Heart right ventricle (tissue), 16 donors: ENCODE measurements around the gene ARRB1. TPM values are rescaled to one million over a fixed set of nuclear protein-coding genes. Genes with fewer than 3 reads are reported as not detected.

Source experiments
- ATAC-seq, 8 donors: fragments of 200-7000 bp; cut with Tn5 transposase; one replicate each; pipeline ENCODE4 v1.9.1; 2020; ENCODE audit warnings: mild to moderate bottlenecking in 8 of 8, moderate library complexity in 8 of 8, moderate number of reproducible peaks in 1 of 8
- DNase-seq, 2 donors: peaks; one replicate each; pipeline ENCODE4 v3.0.0-alpha.2; 2020
- H3K27ac ChIP-seq, 10 donors: fragments of 200-600 bp; sonication (generic) in 2 of 10; one replicate each; pipeline versions ENCODE4 v1.5.0 to v1.8.0; 2020 to 2022; ENCODE audit warnings: mild to moderate bottlenecking in 3 of 10
- H3K27me3 ChIP-seq, 7 donors: fragments of 200-600 bp; one replicate each; pipeline ENCODE4 v1.8.0; 2021 to 2022; ENCODE audit warnings: mild to moderate bottlenecking in 2 of 7
- H3K36me3 ChIP-seq, 9 donors: fragments of 200-600 bp; sonication (generic) in 1 of 9; one replicate each; pipeline versions ENCODE4 v1.5.0 to v1.8.0; 2020 to 2022; ENCODE audit warnings: mild to moderate bottlenecking in 2 of 9
- H3K4me1 ChIP-seq, 9 donors: fragments of 200-600 bp; sonication (generic) in 1 of 9; one replicate each; pipeline versions ENCODE4 v1.5.0 to v1.8.0; 2020 to 2022; ENCODE audit warnings: mild to moderate bottlenecking in 4 of 9
- H3K4me3 ChIP-seq, 10 donors: fragments of 200-600 bp; sonication (generic) in 2 of 10; one replicate each; pipeline versions ENCODE4 v1.5.0 to v1.8.0; 2020 to 2022; ENCODE audit warnings: mild to moderate bottlenecking in 7 of 10, moderate library complexity in 2 of 10
- H3K9me3 ChIP-seq, 11 donors: fragments of 200-600 bp in 10 of 11; sonication (generic) in 2 of 11; one replicate each; pipeline versions ENCODE4 v1.5.0 to v1.8.0; 2013 to 2022; ENCODE audit warnings: mild to moderate bottlenecking in 2 of 11, control low read depth in 1 of 11, moderate library complexity in 1 of 11
- CTCF ChIP-seq, 9 donors: fragments of 200-600 bp; sonication (generic) in 2 of 9; IDR thresholded peaks; one replicate each; pipeline versions ENCODE4 v1.5.0 to v1.8.0; 2021 to 2022; ENCODE audit warnings: antibody characterized with exemption in 9 of 9, mild to moderate bottlenecking in 5 of 9, moderate library complexity in 1 of 9
- WGBS, 2 donors: extraction: QIAGEN DNeasy Blood & Tissue Kit; methylation state at CpG; one replicate each; pipeline ENCODE4 v1.1.7; 2013; ENCODE audit warnings: inconsistent platforms in 1 of 2; 5-methylcytosine and 5-hydroxymethylcytosine counted together
- intact Hi-C, 10 donors: fragments of 100-400 bp; cut with DNase I; formaldehyde crosslinking; loops; one replicate each; pipeline versions ENCODE4 v1.11.1 to v1.14.2; 2022
- polyA plus RNA-seq, 2 donors: library from polyadenylated mRNA; stranded (reverse); fragments of 200-250 nt; gene quantifications; one replicate each; pipeline ENCODE4 v1.2.3, GENCODE V29; 2013
- total RNA-seq, 10 donors: library from RNA; stranded (reverse); fragmentation: NEBNext Ultra II Directional in 3 of 10; extraction: Animal tissue kit (Norgen Biotek cat#: 25700) in 3 of 10; gene quantifications; one replicate each; pipeline versions ENCODE4 v1.2.1 to v1.2.4, GENCODE V29; 2021 to 2023
- donor health status: Arrhythmogenic right ventricular cardiomyopathy.
- donor health status: ischemic (EF 13 %, LVEDD 7.1; RV severe dilation, severe dysfunction).
- donor health status: healthy with polysubstance abuse.
- donor health status: DM: no; HTN: yes; CAD: no.
- donor health status: DM: no; HTN: no; CAD: no.
- donor health status: ischemic (EF 25% LVEDD 6.9; RV normal size, moderate dysfunction).
- donor health status: ischemic (EF 25% LVEDD 5.7; RV mildly dilated, moderate dysfunction).
- donor health status: healthy.
- donor health status: DM: yes; HTN: yes; CAD: no.
- donor health status: Ischemic cardiomyopathy.
- donor health status: ischemic (EF 35%, LVEDD 5.7; RV mildly dilated, moderate dysfunction).
- donor health status: nonischemic (EF 11% LVEDD 7.7; RV severe dilation, severe dysfunction).
- donor health status: DM: yes; HTN: yes; CAD: no.
- donor health status: PGD.
- donor health status: ischemic (EF 29% LVEDD 5.4; RV normal size, mild dysfunction).
- donor health status: nonischemic (EF 23%, LVEDD 6.1; RV moderate dilation, normal function).

The ARRB1 gene
- total and polyA plus RNA-seq, 12 donors: 8.1 to 33.9 (median 19.9) TPM

GRCh38 chr11:75283391-75283931, 68.0 kb downstream of the ARRB1 start:
- intact Hi-C loops: loop anchor here in 5 of 10 donors (5.0 to 10.0 kb wide), 3 partner anchors 44 to 251 kb away; partner anchors contain the start of gene GDPD5 (in 1 of the 5)
- WGBS, 2 donors: 84 to 85% methylated on average over 16 of the region's 16 CpGs
- ATAC-seq (no peak), DNase-seq (no peak)
- Histone ChIP-seq H3K36me3 (peaks cover 0 to 97% (median 22%) of the 10 kb centered on the region in 9 donors), H3K27me3 (no peaks in the 10 kb centered on the region), H3K4me1 (peaks cover 0 to 32% (median 17%) of the 10 kb centered on the region in 9 donors), H3K27ac (no peak overlapping the region), H3K4me3 (no peak overlapping the region), H3K9me3 (no peaks in the 10 kb centered on the region)
- no peak for TF ChIP-seq CTCF (IDR thresholded peaks at IDR 0.05)

- Histone ChIP-seq H3K36me3 (peaks cover 0 to 99% (median 26%) of the 10 kb centered on the region in 9 donors), H3K9me3 (no peaks in the 10 kb centered on the region), H3K27ac (peak overlapping the region in 5 of 10 donors; percentile 1 to 58 (median 35)), H3K27me3 (no peaks in the 10 kb centered on the region), H3K4me1 (peaks cover 0 to 25% (median 17%) of the 10 kb centered on the region in 9 donors), H3K4me3 (no peak overlapping the region)
- TF ChIP-seq CTCF (IDR thresholded peaks at IDR 0.05): no peak
- 86 to 90% methylated on average over 10 of the region's 10 CpGs for WGBS, 2 donors
- ATAC-seq (no peak), DNase-seq (no peak)
- intact Hi-C loops: loop anchor here in 8 of 10 donors (2.0 to 10.0 kb wide), 6 partner anchors 46 to 253 kb away; partner anchors contain the start of gene GDPD5 (in 1 of the 8)
Measured at GRCh38 chr11:75281469-75282095, 69.9 kb downstream of the ARRB1 start.

- Histone ChIP-seq H3K9me3 (no peaks in the 10 kb centered on the region), H3K36me3 (peaks cover 0 to 99% (median 29%) of the 10 kb centered on the region in 9 donors), H3K27ac (peak overlapping the region in 7 of 10 donors; percentile 1 to 58 (median 20)), H3K4me1 (peaks cover 0 to 25% (median 19%) of the 10 kb centered on the region in 9 donors), H3K4me3 (no peak overlapping the region), H3K27me3 (no peaks in the 10 kb centered on the region)
- ATAC-seq (peak in 6 of 8 donors; percentile 5 to 31 (median 11)), DNase-seq (no peak)
- no peak for TF ChIP-seq CTCF (IDR thresholded peaks at IDR 0.05)
- WGBS, 2 donors: 72 to 77% methylated on average over 15 of the region's 15 CpGs
- intact Hi-C loops: loop anchor here (1.0 to 10.0 kb wide), 8 partner anchors 46 to 254 kb away; partner anchors contain the start of gene GDPD5 (in 1 of the 10)
Measured at GRCh38 chr11:75280770-75281468, 70.5 kb downstream of the ARRB1 start.

GRCh38 chr11:75280227-75280701, 71.2 kb downstream of the ARRB1 start:
- Histone ChIP-seq H3K4me3 (no peak overlapping the region), H3K36me3 (peaks cover 0 to 99% (median 29%) of the 10 kb centered on the region in 9 donors), H3K27me3 (no peaks in the 10 kb centered on the region), H3K27ac (peak overlapping the region in 8 of 10 donors; percentile 1 to 58 (median 21)), H3K9me3 (no peaks in the 10 kb centered on the region), H3K4me1 (peaks cover 0 to 28% (median 19%) of the 10 kb centered on the region in 9 donors)
- 5 to 9% methylated on average over 9 of the region's 9 CpGs for WGBS, 2 donors
- DNase-seq (peak; percentile 66 to 84), ATAC-seq (peak; percentile 60 to 88 (median 82))
- intact Hi-C loops: loop anchor here (1.0 to 10.0 kb wide), 8 partner anchors 47 to 255 kb away; partner anchors contain the start of gene GDPD5 (in 1 of the 10)
- TF ChIP-seq CTCF (IDR thresholded peaks at IDR 0.05): peak; percentile 96 to 99 (median 98)
